NCI-H510A (cell line): ENCODE data around the gene POC1B.
"Not testable (repeated sequence)": the region's sequence is repeated elsewhere in the genome, so short reads cannot be mapped to it uniquely, and the experiment has no call there.

Experiments
- DNase-seq: peaks from one replicate; lab custom pipeline; 2025; lab: John Stamatoyannopoulos, UW

Gene POC1B

DNA sequence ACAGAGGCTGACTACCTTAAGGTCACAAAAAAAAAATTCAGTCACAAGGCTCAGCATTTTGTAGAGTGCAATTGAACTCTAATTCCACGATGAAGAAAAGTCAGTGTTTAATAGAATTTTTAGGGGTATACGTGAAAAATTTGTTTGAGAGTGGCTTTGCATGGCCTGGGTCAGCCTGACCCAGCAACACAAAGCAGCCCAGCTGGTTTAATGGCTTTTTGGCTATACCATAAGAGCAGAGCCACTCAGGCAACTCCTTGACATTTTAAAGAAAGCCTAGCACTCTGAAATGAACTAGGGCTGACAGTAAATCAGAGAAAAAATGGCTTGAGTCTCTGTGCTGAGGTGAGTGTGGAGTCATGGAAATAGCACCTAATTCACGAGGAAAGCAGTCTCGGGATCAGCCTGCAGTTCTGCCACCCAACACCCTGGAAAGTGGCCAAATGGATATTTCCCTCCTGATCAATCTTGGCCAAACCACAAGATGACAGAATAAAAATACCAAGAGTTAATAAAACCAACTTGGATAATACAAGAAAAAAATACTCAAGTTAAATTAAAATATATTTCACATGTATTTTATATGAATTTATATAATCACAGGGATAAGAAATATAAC is 60.8 kb downstream of the POC1B start:
- no peak for DNase-seq

DNA sequence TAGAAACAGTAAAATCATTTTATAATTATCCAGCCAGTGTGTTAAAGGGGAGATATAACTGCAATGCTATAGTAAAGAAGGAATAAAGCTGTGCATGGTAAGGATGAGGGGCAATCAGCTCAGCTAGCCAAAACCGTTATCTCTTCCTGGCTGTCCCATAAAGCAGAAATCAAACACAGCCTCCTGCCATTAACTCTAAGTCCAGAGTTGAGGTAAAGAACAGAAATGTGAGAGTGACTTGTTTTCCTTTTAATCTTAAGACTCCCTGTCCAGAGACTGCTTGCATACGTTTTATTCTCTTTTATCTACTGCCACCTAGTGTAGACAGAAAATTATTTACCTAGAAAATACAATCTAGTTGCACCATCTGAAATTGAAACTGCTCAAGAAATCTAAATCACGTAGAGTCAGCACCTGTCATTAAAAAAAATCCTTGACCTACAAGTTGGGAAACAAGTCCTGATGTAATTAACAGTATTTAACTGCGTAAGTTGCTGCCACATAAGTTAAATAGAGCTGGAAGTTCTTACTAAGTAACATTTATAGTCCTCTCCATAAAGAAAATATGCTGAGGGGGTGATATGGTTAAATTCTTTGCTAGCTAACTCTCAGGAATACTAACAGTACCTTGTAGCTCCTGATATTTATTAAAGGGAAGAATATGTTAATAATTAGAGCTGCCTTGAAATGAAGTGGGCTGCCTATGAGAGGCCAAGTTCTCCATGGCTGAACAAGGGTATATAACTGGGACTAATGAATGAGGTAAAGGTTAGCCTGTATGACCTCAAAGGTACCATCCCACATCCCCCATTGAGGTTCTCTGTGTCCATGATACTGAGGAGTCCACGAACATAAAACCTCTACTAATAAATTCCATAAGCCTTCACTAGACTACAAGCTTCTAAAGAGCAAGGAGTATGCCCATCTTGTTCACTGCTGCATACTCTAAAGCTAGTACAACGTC is 63.9 kb downstream of the POC1B start:
- DNase-seq = no peak

- no peak for DNase-seq
Measured at GRCh38 chr12:89461190-89461589, 64.7 kb downstream of the POC1B start.

- DNase-seq = not testable (repeated sequence)
Measured at GRCh38 chr12:89459279-89459678, 66.6 kb downstream of the POC1B start.

- no peak for DNase-seq
Measured at GRCh38 chr12:89456565-89456964, 69.3 kb downstream of the POC1B start.

DNA sequence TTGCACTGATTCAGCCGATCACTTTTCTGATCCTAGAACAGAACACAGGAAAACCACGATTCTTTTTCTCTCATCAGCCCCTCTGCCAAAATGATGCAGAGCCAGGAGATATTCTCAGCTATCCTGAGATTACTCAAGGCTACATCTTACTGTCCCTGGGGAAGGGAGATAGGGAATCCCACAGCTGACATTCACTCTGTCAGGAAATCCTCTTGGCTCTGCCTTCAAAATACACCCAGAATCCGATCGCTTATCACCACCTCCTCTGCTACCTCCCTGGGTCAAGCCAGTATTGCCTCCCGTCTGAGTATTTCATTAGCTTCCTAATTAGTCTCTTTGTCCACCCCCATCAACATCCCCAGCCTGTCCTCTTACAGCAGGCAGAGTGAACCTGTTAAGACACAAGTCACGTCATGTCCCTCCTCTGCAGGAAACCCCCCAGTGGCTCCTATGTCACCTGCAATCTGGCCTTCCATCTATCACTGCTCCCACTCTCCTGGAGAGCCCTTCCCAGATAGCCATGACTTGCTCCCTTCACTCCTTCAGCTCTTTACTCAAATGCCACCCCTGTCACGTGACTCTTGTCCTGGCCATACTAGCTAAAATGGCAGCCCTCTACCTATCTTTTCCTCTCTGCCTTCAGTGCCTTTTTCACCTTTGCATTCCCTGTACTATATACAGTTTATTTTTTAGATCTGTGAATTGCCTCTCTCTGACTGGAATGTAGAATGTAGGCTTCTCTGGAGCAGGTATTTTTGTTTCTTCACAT is 71.6 kb downstream of the POC1B start:
- DNase-seq = no peak

DNA sequence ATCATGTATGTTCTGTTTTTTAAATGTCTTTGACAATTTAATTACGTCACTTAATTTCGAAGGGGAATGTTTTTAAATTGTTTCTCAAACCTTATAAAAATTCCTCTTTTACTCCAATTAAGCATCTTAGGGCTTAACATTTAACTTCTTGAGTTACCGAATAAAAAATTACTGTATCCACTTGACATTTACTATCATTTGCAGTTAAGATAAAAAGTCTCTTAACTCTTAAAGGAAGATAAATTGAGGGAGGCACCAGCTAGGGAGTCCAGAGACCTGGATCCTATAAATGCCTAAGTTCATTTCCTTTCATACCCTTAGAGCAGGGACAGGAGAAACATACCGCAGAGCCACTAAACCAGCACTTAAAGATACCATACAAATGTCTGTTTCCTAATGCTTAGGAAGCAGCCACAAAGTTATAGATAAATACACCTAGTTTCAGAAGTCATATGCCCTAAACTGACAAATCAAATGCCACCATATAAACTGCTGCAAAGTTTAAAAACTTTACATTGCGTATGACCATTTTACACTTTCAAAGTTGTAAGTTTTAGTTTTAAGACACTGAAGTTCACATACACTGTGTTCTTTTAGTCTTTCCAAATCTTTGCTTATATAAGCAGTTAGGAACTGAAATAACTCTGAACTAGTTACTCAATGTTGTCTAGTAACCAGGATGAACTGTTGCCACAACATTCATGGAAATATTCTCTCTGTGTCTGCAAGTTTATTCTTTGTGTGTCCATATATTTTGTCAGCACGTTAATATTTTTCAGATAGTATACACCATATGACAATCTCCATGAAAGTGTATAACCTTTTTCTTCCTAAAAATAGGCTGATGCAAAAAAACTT is 72.5 kb downstream of the POC1B start:
- DNase-seq = no peak

DNA sequence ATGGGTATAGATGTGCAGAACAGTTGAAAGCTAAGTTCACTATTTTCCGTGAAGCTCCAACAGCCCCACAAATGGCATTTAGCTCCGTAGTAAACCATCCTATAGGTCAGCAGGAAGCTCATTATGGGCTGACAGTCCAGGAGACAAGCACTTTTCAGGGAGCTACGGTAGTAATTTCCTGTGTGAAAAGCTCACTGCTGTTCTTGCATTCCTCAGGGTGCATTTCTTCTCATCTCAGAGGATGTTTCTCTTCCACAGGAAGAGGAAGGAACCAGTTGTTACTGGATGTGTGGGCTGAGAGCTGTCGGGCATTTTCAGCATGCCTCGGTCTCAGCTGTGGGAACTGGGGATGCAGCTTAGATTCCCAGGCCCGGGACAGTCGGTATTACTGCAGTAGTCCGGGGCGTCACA is 74.0 kb downstream of the POC1B start:
- DNase-seq = no peak

GRCh38 chr12:89450907-89451306 is 74.9 kb downstream of the POC1B start:
- DNase-seq = no peak

DNA sequence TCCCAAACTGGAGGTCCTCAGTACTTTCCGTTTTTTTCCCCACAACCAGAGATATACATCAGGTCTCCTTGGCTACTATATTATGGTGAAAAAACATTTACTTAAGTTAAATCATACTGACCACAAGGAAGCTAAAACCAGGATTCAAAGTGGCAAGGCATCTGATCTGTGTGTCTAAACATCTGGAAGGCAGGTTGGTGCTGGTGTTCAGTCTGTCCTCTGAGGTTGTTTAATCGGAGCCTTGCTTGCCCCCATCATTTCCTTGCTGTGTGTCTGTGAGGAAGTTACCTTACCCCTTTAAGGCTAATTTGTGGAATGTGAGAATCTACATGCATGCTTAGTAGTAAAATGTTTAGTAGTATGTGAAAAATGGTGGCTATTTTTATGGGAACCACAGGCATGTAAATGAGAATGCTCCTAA is 76.9 kb downstream of the POC1B start:
- no peak for DNase-seq

DNA sequence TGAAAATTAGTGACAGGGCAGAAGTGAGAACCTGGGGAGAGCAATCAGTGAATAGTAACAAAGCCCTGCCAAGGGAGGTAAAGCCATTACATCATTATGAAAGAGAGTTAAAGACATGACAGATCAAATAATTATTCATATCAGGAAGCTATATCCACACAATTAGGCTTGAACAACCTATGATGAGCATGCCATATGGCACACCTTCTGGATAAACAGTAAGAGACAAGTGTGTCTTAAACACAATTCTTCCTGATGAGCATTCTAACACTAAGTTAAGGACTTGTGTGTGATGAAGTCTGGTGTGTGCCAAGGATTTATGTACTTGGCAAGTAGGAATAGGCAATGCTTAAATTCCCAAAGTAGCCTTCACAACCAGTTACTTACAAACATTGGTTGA is 77.3 kb downstream of the POC1B start:
- DNase-seq = no peak

DNA sequence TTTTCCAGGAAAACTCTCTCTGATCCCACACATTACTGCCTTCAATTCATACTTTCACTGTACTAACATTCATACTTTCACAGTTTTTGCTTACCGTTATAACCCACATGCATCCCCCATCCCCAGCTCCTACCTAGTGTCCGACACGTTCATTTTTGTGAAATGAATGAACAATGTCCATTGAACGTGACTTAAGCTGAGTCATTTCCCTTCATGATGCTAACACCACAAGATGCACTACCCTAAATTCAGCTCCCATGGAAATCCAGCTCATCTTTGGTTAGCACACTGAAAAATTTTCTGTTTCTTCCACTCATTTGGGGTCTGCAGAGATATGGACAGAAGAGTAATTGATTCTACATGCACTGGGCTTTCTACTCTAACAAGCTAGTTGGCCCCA is 85.9 kb downstream of the POC1B start:
- no peak for DNase-seq

- no peak for DNase-seq
Measured at GRCh38 chr12:89437231-89437630, 88.6 kb downstream of the POC1B start.

GRCh38 chr12:89436062-89436461 is 89.8 kb downstream of the POC1B start:
- DNase-seq = no peak

DNA sequence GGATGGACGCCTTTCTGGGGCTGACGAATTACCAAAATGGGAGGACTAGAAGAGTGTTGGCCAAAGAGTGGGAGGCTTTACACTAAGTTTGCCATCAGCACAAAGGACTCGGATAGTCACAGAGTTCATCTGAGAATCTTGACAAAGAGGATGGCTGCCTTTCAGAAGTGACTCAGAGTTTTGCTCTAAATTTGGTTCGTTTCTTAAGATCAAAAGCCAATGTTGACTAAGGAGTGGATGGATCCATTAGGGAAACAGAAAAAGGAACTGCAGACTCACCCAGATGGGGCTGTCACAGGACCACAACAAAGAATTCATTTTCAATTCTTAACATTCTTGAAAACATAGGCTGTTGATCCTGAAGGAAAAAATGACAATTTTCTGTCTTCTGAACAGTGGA is 92.2 kb downstream of the POC1B start:
- no peak for DNase-seq

- no peak for DNase-seq
Measured at GRCh38 chr12:89432396-89432795, 93.5 kb downstream of the POC1B start.

DNA sequence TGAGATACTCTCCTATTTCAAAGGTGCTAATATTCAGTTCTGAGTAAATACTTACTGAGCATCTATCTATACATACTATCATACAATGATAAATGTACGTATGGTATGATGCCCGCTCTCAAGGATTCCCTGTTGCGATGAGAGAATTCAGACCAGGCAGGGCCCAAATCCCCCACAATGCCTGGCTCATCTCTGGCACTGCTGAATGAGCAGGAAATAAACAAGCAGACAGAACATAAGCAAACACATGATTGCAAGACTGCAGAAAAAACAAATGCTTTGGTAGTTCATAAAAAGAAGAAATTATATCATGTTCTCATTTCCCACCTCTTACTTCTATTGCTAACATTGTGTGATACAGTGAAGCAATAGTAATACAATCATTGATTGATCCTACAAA is 96.3 kb downstream of the POC1B start:
- no peak for DNase-seq

- DNase-seq = no peak
Measured at GRCh38 chr12:89427508-89428156, 98.2 kb downstream of the POC1B start.

DNA sequence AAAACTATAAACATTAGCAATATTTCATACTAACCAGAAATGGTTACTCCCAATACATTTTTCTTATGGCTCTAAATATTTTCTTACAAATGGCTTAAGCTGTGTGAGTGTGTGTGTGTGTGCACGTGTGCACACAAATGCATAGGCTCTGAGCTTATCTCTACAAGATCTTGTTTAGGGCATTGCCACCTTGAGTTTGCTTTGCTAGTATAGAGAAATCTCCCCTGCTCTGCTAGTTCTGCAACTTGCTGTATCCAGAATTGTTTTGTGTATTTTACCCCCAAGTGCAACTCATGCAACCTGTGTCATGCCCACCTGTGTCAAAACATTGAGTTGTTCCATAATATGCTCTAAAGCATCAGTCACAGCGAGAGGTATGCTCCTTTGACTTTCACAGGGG is 101.0 kb downstream of the POC1B start:
- DNase-seq = no peak

- DNase-seq = no peak
Measured at GRCh38 chr12:89424389-89424788, 101.5 kb downstream of the POC1B start.
